ENCODE results near the gene MRE11.
"Not testable (repeated sequence)": the region's sequence is repeated elsewhere in the genome, so short reads cannot be mapped to it uniquely, and the experiment has no call there.

The MRE11 gene

GRCh38 chr11:94379613-94380012 lies 114.0 kb downstream of the MRE11 start:
- TF ChIP-seq POLR2AphosphoS5 (IDR thresholded peaks at IDR 0.05; ENCODE audit: low read depth, low read length) (no peak), SPI1 (IDR thresholded peaks at IDR 0.05; ENCODE audit: low read depth, low read length) (no peak), TAF1 (IDR thresholded peaks at IDR 0.05; ENCODE audit: low read depth, low read length) (no peak)
- no peak for FAIRE-seq
- no peak for DNase-seq (ENCODE audit: insufficient read length, low spot score)

- no peak for DNase-seq (ENCODE audit: insufficient read length, low spot score)
These were observed 116.8 kb downstream of the MRE11 start for GRCh38 chr11:94376841-94377240.

GRCh38 chr11:94370576-94370975 lies 123.1 kb downstream of the MRE11 start:
- not testable (repeated sequence) for FAIRE-seq

More at GRCh38 chr11:94376841-94377240, 116.8 kb downstream of the MRE11 start:
- TF ChIP-seq PAX5 (IDR thresholded peaks at IDR 0.05; ENCODE audit: insufficient read depth, low read length, severe bottlenecking): no peak
- no peak for TF ChIP-seq SPI1 (IDR thresholded peaks at IDR 0.05; ENCODE audit: low read depth, low read length)
- no peak for TF ChIP-seq POU2F2 (IDR thresholded peaks at IDR 0.05; ENCODE audit: low read depth, low read length)
- TF ChIP-seq POLR2A (IDR thresholded peaks at IDR 0.05; ENCODE audit: low read depth, low read length): no peak
- no peak for TF ChIP-seq TAF1 (IDR thresholded peaks at IDR 0.05; ENCODE audit: low read depth, low read length)
- TF ChIP-seq POLR2AphosphoS5 (IDR thresholded peaks at IDR 0.05; ENCODE audit: low read depth, low read length): no peak
- FAIRE-seq: no peak

More at GRCh38 chr11:94370576-94370975, 123.1 kb downstream of the MRE11 start:
- DNase-seq (ENCODE audit: insufficient read length, low spot score): not testable (repeated sequence)

Measured in GM12891 (cell line).